SK-N-SH treated with all-trans-retinoic acid at 6 μM for 48 hours (cell line): ENCODE measurements around the gene TOR2A.

ENCODE experiments used
- ARNTL ChIP-seq: fragments of 450-650 bp; formaldehyde crosslinking; IDR thresholded peaks from 2 replicates; pipeline ENCODE4 v1.5.0; 2020; ENCODE audit warnings: low read depth, mild to moderate bottlenecking, moderate library complexity, borderline replicate concordance
- BACH2 ChIP-seq: fragments of 250-450 bp; sonication (Bioruptor Pico); IDR thresholded peaks from 2 replicates; pipeline ENCODE4 v1.9.0; 2021; ENCODE audit warnings: mild to moderate bottlenecking, borderline replicate concordance
- ISL1 ChIP-seq: fragments of 250-450 bp; sonication (Bioruptor Pico); IDR thresholded peaks from 2 replicates; pipeline ENCODE4 v2.1.2; 2022; ENCODE audit warnings: mild to moderate bottlenecking, moderate library complexity
- PPARA ChIP-seq: fragments of 250-450 bp; sonication (Bioruptor Pico); IDR thresholded peaks from 2 replicates; pipeline ENCODE4 v1.5.0; 2020; ENCODE audit warnings: mild to moderate bottlenecking, borderline replicate concordance
- RARB ChIP-seq: fragments of 250-450 bp; sonication (Bioruptor Pico); IDR thresholded peaks from 2 replicates; pipeline ENCODE4 v1.8.0; 2021; ENCODE audit warnings: mild to moderate bottlenecking, moderate library complexity
- SNAI2 ChIP-seq: fragments of 250-450 bp; sonication (Bioruptor Pico); IDR thresholded peaks from 2 replicates; pipeline ENCODE4 v1.5.0; 2020; ENCODE audit warnings: mild to moderate bottlenecking, moderate library complexity
- TCF4 ChIP-seq: fragments of 250-450 bp; sonication (Bioruptor Pico); IDR thresholded peaks from 2 replicates; pipeline ENCODE4 v1.8.0; 2021; ENCODE audit warnings: mild to moderate bottlenecking, moderate library complexity, borderline replicate concordance
- TOX ChIP-seq: fragments of 250-450 bp; sonication (Bioruptor Pico); IDR thresholded peaks from 2 replicates; pipeline ENCODE4 v1.8.0; 2021; ENCODE audit warnings: mild to moderate bottlenecking, moderate library complexity, borderline replicate concordance
- ZFP3 ChIP-seq: fragments of 250-450 bp; sonication (Bioruptor Pico); IDR thresholded peaks from 2 replicates; pipeline ENCODE4 v1.5.0; 2020; ENCODE audit warnings: mild to moderate bottlenecking, moderate library complexity
- ZFP30 ChIP-seq: fragments of 450-650 bp; formaldehyde crosslinking; IDR thresholded peaks from 2 replicates; pipeline ENCODE4 v1.5.0; 2022; ENCODE audit warnings: mild to moderate bottlenecking, moderate library complexity
- ZNF70 ChIP-seq: fragments of 450-650 bp; formaldehyde crosslinking; IDR thresholded peaks from 2 replicates; pipeline ENCODE4 v1.5.0; 2020; ENCODE audit warnings: mild to moderate bottlenecking, moderate library complexity
- ZNF8 ChIP-seq: fragments of 450-650 bp; formaldehyde crosslinking; IDR thresholded peaks from 2 replicates; pipeline ENCODE4 v1.5.0; 2020; ENCODE audit warnings: mild to moderate bottlenecking, moderate library complexity
- TF ChIP-seq, protein P1 (sequence below): fragments of 250-450 bp; sonication (Bioruptor Pico); IDR thresholded peaks from 2 replicates; pipeline ENCODE4 v1.5.1; 2020; ENCODE audit warnings: low read depth, mild to moderate bottlenecking, moderate library complexity

DNA sequence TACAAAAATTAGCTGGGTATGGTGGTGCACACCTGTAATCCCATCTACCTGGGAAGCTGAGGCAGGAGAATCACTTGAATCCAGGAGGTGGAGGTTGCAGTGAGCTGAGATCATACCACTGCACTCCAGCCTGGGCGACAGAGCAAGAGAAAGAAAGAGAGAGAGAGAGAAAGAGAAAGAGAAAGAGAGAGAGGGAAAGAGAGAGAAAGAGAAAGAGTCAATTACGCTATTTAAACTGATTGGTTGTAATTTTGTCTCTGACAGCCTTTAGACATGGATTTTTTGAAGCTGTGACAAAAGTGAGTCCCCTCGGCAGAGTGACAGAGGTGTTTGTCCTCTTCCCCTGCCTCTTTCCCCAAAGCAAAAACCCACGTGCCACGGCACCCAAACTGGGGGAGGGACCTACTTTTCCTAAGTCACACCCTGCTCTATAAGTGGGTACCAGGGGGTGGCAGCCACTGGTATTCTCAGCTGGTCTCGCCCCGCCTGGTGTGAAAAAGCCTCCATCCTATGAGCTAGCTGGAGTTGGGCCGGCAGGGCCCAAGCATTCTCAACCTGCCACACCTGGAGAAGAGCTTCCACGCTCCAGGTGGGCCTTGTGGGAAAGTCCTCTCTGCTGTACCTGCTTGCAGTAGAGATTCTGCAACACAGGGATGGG is 31.7 kb downstream of the TOR2A start:
- TF ChIP-seq BACH2: no peak
- TF ChIP-seq, protein P1, sequence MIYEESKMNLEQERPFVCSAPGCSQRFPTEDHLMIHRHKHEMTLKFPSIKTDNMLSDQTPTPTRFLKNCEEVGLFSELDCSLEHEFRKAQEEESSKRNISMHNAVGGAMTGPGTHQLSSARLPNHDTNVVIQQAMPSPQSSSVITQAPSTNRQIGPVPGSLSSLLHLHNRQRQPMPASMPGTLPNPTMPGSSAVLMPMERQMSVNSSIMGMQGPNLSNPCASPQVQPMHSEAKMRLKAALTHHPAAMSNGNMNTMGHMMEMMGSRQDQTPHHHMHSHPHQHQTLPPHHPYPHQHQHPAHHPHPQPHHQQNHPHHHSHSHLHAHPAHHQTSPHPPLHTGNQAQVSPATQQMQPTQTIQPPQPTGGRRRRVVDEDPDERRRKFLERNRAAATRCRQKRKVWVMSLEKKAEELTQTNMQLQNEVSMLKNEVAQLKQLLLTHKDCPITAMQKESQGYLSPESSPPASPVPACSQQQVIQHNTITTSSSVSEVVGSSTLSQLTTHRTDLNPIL (CRISPR knock-in tag): no peak
- no peak for TF ChIP-seq SNAI2 (CRISPR knock-in tag)
- no peak for TF ChIP-seq RARB
- TF ChIP-seq ARNTL (CRISPR knock-in tag): no peak
- no peak for TF ChIP-seq ZFP30 (CRISPR knock-in tag)
- no peak for TF ChIP-seq ZNF8
- no peak for TF ChIP-seq ZFP3 (CRISPR knock-in tag)
- TF ChIP-seq ISL1 (CRISPR knock-in tag): no peak
- no peak for TF ChIP-seq TCF4
- TF ChIP-seq TOX (CRISPR knock-in tag): no peak
- TF ChIP-seq PPARA (CRISPR knock-in tag): no peak
- no peak for TF ChIP-seq ZNF70 (CRISPR knock-in tag)
